Activated CD4-positive, alpha-beta T cell treated with anti-CD3 and anti-CD28 coated beads, Interleukin-2, amount 50 U/mL, for 16 hours (primary cell): ENCODE results near the gene PLEKHH3.
"Not testable (repeated sequence)": the region's sequence is repeated elsewhere in the genome, so short reads cannot be mapped to it uniquely, and the experiment has no call there.

Source experiments
- DNase-seq: peaks from one replicate; pipeline ENCODE4 v3.0.0-alpha.2; 2020

PLEKHH3 gene

GRCh38 chr17:42623732-42624596 lies 52.8 kb downstream of the PLEKHH3 start:
- DNase-seq: peak; percentile 16

GRCh38 chr17:42623271-42623670 lies 53.5 kb downstream of the PLEKHH3 start:
- DNase-seq: no peak

- not testable (repeated sequence) for DNase-seq
These were observed 54.8 kb downstream of the PLEKHH3 start for GRCh38 chr17:42621987-42622386.

- DNase-seq: peak; percentile 8
These were observed 58.2 kb downstream of the PLEKHH3 start for GRCh38 chr17:42618442-42619150.

GRCh38 chr17:42617956-42618431 lies 58.8 kb downstream of the PLEKHH3 start:
- DNase-seq: no peak
